Esophagus (tissue), 2 donors: ENCODE measurements around the gene INTS7. TPM values are rescaled to one million over a fixed set of nuclear protein-coding genes. Genes with fewer than 3 reads are reported as not detected.

ENCODE experiments used
- H3K27ac ChIP-seq, 2 donors: one replicate each; pipeline ENCODE4 v1.5.1; 2013; ENCODE audit warnings: low read depth in 2 of 2, mild to moderate bottlenecking in 2 of 2, inconsistent platforms in 1 of 2, low read length in 1 of 2, moderate library complexity in 1 of 2
- H3K27me3 ChIP-seq, 2 donors: one replicate each; pipeline ENCODE4 v1.6.1; 2013; ENCODE audit warnings: low read length in 2 of 2, control low read depth in 1 of 2, mild to moderate bottlenecking in 1 of 2; ENCODE audit not compliant: insufficient read depth in 2 of 2, control insufficient read depth in 1 of 2
- H3K36me3 ChIP-seq, 2 donors: one replicate each; pipeline ENCODE4 v1.6.1; 2013; ENCODE audit warnings: low read length in 1 of 2; ENCODE audit not compliant: control insufficient read depth in 2 of 2, insufficient read depth in 2 of 2
- H3K4me1 ChIP-seq, 2 donors: one replicate each; pipeline ENCODE4 v1.6.1; 2013; ENCODE audit warnings: low read length in 1 of 2; ENCODE audit not compliant: control insufficient read depth in 2 of 2, insufficient read depth in 2 of 2
- H3K4me3 ChIP-seq, 2 donors: one replicate each; pipeline ENCODE4 v1.5.1; 2013; ENCODE audit warnings: low read length in 2 of 2, mild to moderate bottlenecking in 2 of 2, low read depth in 1 of 2, moderate library complexity in 1 of 2
- H3K9me3 ChIP-seq, 2 donors: one replicate each; pipeline ENCODE4 v1.6.1; 2013; ENCODE audit warnings: mild to moderate bottlenecking in 2 of 2, low read depth in 1 of 2, low read length in 1 of 2, moderate library complexity in 1 of 2; ENCODE audit not compliant: control insufficient read depth in 2 of 2, insufficient read depth in 1 of 2
- WGBS, 2 donors: extraction: QIAGEN DNeasy Blood & Tissue Kit; methylation state at CpG; one replicate each; pipeline ENCODE4 v1.1.7; 2013; 5-methylcytosine and 5-hydroxymethylcytosine counted together
- polyA plus RNA-seq, 2 donors: library from polyadenylated mRNA; stranded (reverse); fragments of 200-250 nt; gene quantifications; one replicate each; pipeline ENCODE4 v1.2.3, GENCODE V29; 2013
- donor health status: healthy with polysubstance abuse.
- donor health status: Bipolar disorder and iron deficiency.

The INTS7 gene
- polyA plus RNA-seq, 2 donors, result 5.9 to 8.1 TPM

DNA sequence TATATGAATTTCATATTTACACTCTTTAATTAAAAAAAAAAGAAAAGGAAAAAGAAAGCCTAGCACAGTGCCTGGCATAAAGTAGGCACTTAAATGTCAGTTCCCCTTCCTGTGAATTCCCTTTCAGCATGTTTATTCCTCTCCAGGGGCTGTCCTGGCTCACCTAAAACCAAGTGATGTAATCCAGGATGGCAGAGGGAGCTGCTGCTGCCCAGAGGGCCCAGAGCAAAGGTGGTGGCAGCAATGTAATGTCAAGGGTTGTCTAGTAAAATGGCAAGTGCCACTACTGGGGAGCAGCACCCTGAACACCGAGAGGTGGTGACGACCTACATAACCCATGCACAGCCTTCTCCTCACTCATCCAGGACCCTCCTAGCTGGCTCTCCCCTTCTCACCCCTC lies 126.4 kb downstream of the INTS7 start:
- Histone ChIP-seq H3K27me3 (no peaks in the 10 kb centered on the region), H3K36me3 (no peaks in the 10 kb centered on the region), H3K4me3 (no peak overlapping the region), H3K4me1 (peaks cover 5 to 10% of the 10 kb centered on the region in 2 donors), H3K9me3 (no peaks in the 10 kb centered on the region), H3K27ac (no peak overlapping the region)
- 84 to 100% methylated on average over 2 of the region's 2 CpGs for whole genome bisulfite sequencing, 2 donors

DNA sequence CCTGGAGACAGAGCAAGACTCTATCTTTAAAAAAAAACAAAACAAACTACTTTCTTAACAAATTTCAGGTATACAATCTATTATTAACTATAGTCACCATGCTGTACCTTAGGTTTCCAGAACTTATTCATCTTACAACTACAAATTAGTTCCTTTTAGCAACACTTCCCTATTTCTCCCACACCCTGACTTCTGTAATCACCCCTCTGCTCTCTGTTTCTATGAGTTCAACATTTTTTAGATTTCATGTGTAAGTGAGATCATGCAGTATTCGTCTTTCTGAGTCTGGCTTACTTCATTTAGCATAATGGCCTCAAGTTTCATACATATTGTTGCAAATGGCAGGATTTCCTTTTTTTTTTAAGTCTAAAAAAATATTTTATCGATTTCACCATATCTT lies 126.9 kb downstream of the INTS7 start:
- no peak overlapping the region for H3K27ac ChIP-seq
- H3K4me3 ChIP-seq, result no peak overlapping the region
- 72 to 75% methylated on average over 2 of the region's 2 CpGs for WGBS, 2 donors
- H3K4me1 ChIP-seq, result peaks cover 5 to 10% of the 10 kb centered on the region in 2 donors
- no peaks in the 10 kb centered on the region for H3K27me3 ChIP-seq
- no peaks in the 10 kb centered on the region for H3K9me3 ChIP-seq
- no peaks in the 10 kb centered on the region for H3K36me3 ChIP-seq

GRCh38 chr1:211903490-211904245 lies 131.7 kb downstream of the INTS7 start:
- H3K9me3 ChIP-seq, result no peaks in the 10 kb centered on the region
- peaks cover 0 to 8% of the 10 kb centered on the region in 2 donors for H3K4me1 ChIP-seq
- no peak overlapping the region for H3K4me3 ChIP-seq
- H3K27me3 ChIP-seq, result no peaks in the 10 kb centered on the region
- WGBS, 2 donors, result 68 to 73% methylated on average over 2 of the region's 2 CpGs
- H3K27ac ChIP-seq, result no peak overlapping the region
- no peaks in the 10 kb centered on the region for H3K36me3 ChIP-seq

DNA sequence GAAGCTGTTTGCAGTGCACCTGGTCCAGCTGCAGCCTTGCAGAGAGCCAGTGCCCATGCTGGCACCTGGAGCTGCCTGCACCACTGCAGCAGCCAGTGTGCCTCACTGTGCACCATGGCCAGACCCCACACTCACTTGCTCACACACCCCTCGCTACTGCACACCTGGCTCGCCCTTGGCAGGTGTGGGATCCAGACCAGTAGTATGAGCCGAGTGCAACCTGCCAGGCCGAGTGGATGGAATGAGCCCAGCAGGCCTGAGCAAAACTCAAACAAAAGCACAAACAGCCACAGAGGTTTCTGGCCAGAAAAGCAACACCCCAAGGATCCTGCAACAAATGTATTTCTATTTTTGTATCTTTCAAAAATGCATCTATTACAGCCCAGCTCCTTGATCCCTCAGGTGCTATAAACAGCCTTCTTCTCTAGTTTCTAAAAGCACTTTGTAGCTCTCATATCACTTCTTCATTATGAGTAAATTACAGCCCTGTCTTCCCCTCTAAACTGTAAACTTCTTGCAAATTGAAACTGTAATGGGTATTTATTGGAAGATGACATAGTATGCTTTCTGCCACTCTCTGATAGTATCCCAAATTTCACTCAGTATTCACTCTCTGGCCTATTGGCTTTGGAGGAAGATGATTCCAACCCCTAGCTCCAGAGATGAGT lies 132.6 kb downstream of the INTS7 start:
- no peaks in the 10 kb centered on the region for H3K27me3 ChIP-seq
- H3K9me3 ChIP-seq, result no peaks in the 10 kb centered on the region
- no peak overlapping the region for H3K4me3 ChIP-seq
- 57 to 74% methylated on average over 4 of the region's 4 CpGs for WGBS, 2 donors
- no peaks in the 10 kb centered on the region for H3K36me3 ChIP-seq
- H3K27ac ChIP-seq, result no peak overlapping the region
- H3K4me1 ChIP-seq, result peaks cover 0 to 8% of the 10 kb centered on the region in 2 donors

DNA sequence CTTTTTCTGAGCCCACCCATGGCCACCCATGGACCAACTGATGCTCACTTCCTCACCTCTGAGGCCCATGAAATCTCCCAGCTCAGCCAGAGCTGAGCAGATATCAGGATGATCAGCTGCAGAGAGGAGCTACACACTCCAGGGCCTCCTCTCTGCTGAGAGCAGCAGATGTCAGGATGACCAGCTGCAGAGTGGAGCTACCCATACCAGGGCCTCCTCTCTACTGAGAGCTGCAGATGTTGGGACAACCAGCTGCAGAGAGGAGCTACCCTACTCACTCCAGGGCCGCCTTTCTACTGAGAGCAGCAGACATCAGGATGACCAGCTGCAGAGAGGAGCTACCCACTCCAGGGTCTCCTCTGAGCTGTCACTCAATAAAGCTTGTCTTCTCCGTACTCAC lies 133.4 kb downstream of the INTS7 start:
- Histone ChIP-seq H3K4me1 (peaks cover 0 to 8% of the 10 kb centered on the region in 2 donors), H3K4me3 (no peak overlapping the region)
- 95 to 97% methylated on average over 2 of the region's 2 CpGs for WGBS, 2 donors

DNA sequence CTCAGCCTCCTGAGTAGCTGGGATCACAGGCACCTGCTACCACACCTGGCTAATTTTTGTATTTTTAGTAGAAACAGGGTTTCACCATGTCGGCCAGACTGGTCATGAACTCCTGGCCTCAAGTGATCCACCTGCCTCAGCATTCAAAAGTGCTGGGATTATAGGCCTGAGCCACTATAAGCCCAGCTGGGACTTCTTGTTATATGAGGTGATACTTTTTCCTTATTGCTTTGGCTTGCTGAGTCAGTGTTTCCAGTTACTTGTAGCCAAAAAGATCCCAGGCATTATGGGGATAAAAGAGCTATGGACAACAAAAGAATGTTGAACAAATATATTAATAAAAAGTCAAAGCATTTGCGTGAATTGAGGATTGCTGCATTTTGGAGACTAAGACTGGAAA lies 134.9 kb downstream of the INTS7 start:
- H3K27me3 ChIP-seq, result no peaks in the 10 kb centered on the region
- 71 to 76% methylated on average over 2 of the region's 2 CpGs for WGBS, 2 donors
- H3K9me3 ChIP-seq, result no peaks in the 10 kb centered on the region
- peaks cover 0 to 8% of the 10 kb centered on the region in 2 donors for H3K4me1 ChIP-seq
- H3K4me3 ChIP-seq, result no peak overlapping the region
- no peak overlapping the region for H3K27ac ChIP-seq
- no peaks in the 10 kb centered on the region for H3K36me3 ChIP-seq

More for the DNA sequence above, 133.4 kb downstream of the INTS7 start:
- no peak overlapping the region for H3K27ac ChIP-seq
- H3K9me3 ChIP-seq, result no peaks in the 10 kb centered on the region
- no peaks in the 10 kb centered on the region for H3K36me3 ChIP-seq
- no peaks in the 10 kb centered on the region for H3K27me3 ChIP-seq

DNA sequence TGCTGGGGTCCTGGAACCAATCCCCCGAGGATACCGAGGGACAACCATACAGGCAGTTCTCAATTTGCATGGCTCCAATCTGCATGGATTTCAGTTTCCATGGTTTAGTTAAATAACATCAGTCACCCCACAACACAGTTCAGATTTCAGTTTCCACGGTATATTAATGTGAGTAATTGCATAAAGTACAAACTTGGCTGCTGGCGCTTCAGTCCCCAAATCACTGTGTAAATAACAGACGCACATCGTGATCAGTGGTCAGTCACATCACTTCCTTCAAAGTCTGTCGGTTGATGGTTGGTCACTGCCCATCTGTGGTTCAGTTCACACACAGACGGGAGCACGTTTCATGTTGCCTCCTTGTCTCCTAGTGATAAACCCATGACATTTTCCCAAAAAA lies 138.4 kb downstream of the INTS7 start:
- Histone ChIP-seq H3K4me3 (no peak overlapping the region), H3K4me1 (peaks cover 0 to 6% of the 10 kb centered on the region in 2 donors), H3K27ac (no peak overlapping the region), H3K9me3 (no peaks in the 10 kb centered on the region), H3K27me3 (no peaks in the 10 kb centered on the region), H3K36me3 (no peaks in the 10 kb centered on the region)
- WGBS, 2 donors, result 68 to 69% methylated on average over 9 of the region's 9 CpGs

GRCh38 chr1:211895126-211895759 lies 140.1 kb downstream of the INTS7 start:
- WGBS, 2 donors, result 58 to 63% methylated on average over 3 of the region's 3 CpGs
- H3K27ac ChIP-seq, result no peak overlapping the region
- H3K36me3 ChIP-seq, result no peaks in the 10 kb centered on the region
- no peaks in the 10 kb centered on the region for H3K9me3 ChIP-seq
- no peaks in the 10 kb centered on the region for H3K27me3 ChIP-seq
- H3K4me1 ChIP-seq, result no peaks in the 10 kb centered on the region
- H3K4me3 ChIP-seq, result no peak overlapping the region

GRCh38 chr1:211894312-211894711 lies 141.0 kb downstream of the INTS7 start:
- H3K27ac ChIP-seq, result no peak overlapping the region
- no peaks in the 10 kb centered on the region for H3K4me1 ChIP-seq
- no peak overlapping the region for H3K4me3 ChIP-seq
- no peaks in the 10 kb centered on the region for H3K27me3 ChIP-seq
- H3K9me3 ChIP-seq, result no peaks in the 10 kb centered on the region
- no peaks in the 10 kb centered on the region for H3K36me3 ChIP-seq
- WGBS, 2 donors, result 86 to 88% methylated on average over 5 of the region's 5 CpGs
